Mesenchymal stem cell (in vitro differentiated cells and primary cell): ENCODE results near the gene EXOC3.

Source experiments
- DNase-seq: peaks from one replicate; pipeline ENCODE4 v3.0.0-alpha.2; 2013
- H2AFZ ChIP-seq: one replicate; pipeline ENCODE4 v1.6.1; 2013; ENCODE audit warnings: low read depth, mild to moderate bottlenecking, control low read depth, inconsistent platforms, low read length, moderate library complexity
- H2AK5ac ChIP-seq: 2 replicates; pipeline ENCODE4 v1.6.1; 2013; ENCODE audit warnings: low read length, moderate library complexity, mild to moderate bottlenecking, inconsistent platforms; ENCODE audit not compliant: severe bottlenecking
- H2BK120ac ChIP-seq: one replicate; pipeline ENCODE4 v1.6.1; 2013; ENCODE audit warnings: low read depth, mild to moderate bottlenecking, inconsistent platforms, low read length, moderate library complexity
- H2BK12ac ChIP-seq, 2 experiments: one replicate each; pipeline ENCODE4 v1.6.1; 2013; ENCODE audit warnings: inconsistent platforms in 2 of 2, low read length in 2 of 2, mild to moderate bottlenecking in 2 of 2, moderate library complexity in 2 of 2, control low read depth in 1 of 2
- H2BK15ac ChIP-seq: one replicate; pipeline ENCODE4 v1.6.1; 2013; ENCODE audit warnings: mild to moderate bottlenecking, low read depth, inconsistent platforms; ENCODE audit not compliant: poor library complexity, severe bottlenecking
- H2BK5ac ChIP-seq: 2 replicates; pipeline ENCODE4 v1.6.1; 2013; ENCODE audit warnings: low read depth, mild to moderate bottlenecking, low read length, control low read depth, inconsistent platforms; ENCODE audit not compliant: poor library complexity, severe bottlenecking
- H3K14ac ChIP-seq, 2 experiments: one replicate each; pipeline ENCODE4 v1.6.1; 2013; ENCODE audit warnings: inconsistent platforms in 2 of 2, low read length in 2 of 2, control low read depth in 1 of 2, mild to moderate bottlenecking in 1 of 2, moderate library complexity in 1 of 2
- H3K18ac ChIP-seq, 2 experiments: one replicate each; pipeline ENCODE4 v1.6.1; 2013; ENCODE audit warnings: inconsistent platforms in 2 of 2, low read length in 2 of 2, control low read depth in 1 of 2, low read depth in 1 of 2, mild to moderate bottlenecking in 1 of 2
- H3K23ac ChIP-seq, 2 experiments: one replicate each; pipeline ENCODE4 v1.6.1; 2013; ENCODE audit warnings: inconsistent platforms in 2 of 2, low read length in 2 of 2, mild to moderate bottlenecking in 2 of 2, moderate library complexity in 2 of 2, control low read depth in 1 of 2
- H3K27ac ChIP-seq: 2 replicates; pipeline ENCODE4 v1.5.1; 2013; ENCODE audit warnings: mild to moderate bottlenecking, moderate library complexity, low read length, control low read depth, inconsistent platforms; ENCODE audit not compliant: poor library complexity, severe bottlenecking
- H3K27me3 ChIP-seq, 2 experiments: 2 replicates each; pipeline versions ENCODE4 v1.6.1 to v1.7.0; 2013; ENCODE audit warnings: low read length in 2 of 2, mild to moderate bottlenecking in 2 of 2, moderate library complexity in 2 of 2, control low read depth in 1 of 2, inconsistent platforms in 1 of 2; ENCODE audit not compliant: control insufficient read depth in 1 of 2, insufficient read depth in 1 of 2
- H3K36me3 ChIP-seq, 2 experiments: 2 replicates each; pipeline versions ENCODE4 v1.6.1 to v1.7.0; 2013; ENCODE audit warnings: low read length in 2 of 2, control low read depth in 1 of 2, inconsistent platforms in 1 of 2, low read depth in 1 of 2, mild to moderate bottlenecking in 1 of 2; ENCODE audit not compliant: insufficient read depth in 2 of 2, control insufficient read depth in 1 of 2
- H3K4ac ChIP-seq, 2 experiments: one replicate each; pipeline ENCODE4 v1.6.1; 2013; ENCODE audit warnings: inconsistent platforms in 2 of 2, low read length in 2 of 2, mild to moderate bottlenecking in 2 of 2, moderate library complexity in 2 of 2, control low read depth in 1 of 2, low read depth in 1 of 2
- H3K4me1 ChIP-seq: 2 replicates; pipeline ENCODE4 v1.6.1; 2013; ENCODE audit warnings: low read depth, low read length, control low read depth; ENCODE audit not compliant: control insufficient read depth, insufficient read depth
- H3K4me2 ChIP-seq: 2 replicates; pipeline ENCODE4 v1.6.1; 2013; ENCODE audit warnings: low read length, mild to moderate bottlenecking, inconsistent platforms; ENCODE audit not compliant: poor library complexity, severe bottlenecking
- H3K4me3 ChIP-seq, 2 experiments: 2 replicates each; pipeline versions ENCODE4 v1.5.1 to v1.7.0; 2013; ENCODE audit warnings: low read length in 2 of 2, mild to moderate bottlenecking in 2 of 2, control low read depth in 1 of 2, low read depth in 1 of 2; ENCODE audit not compliant: insufficient read depth in 1 of 2
- H3K79me1 ChIP-seq: replicated peaks from 2 replicates; pipeline ENCODE4 v1.6.1; 2013; ENCODE audit warnings: mild to moderate bottlenecking, control low read depth, low read length, inconsistent platforms; ENCODE audit not compliant: poor library complexity, severe bottlenecking
- H3K9ac ChIP-seq: 2 replicates; pipeline ENCODE4 v1.7.0; 2013; ENCODE audit warnings: mild to moderate bottlenecking, low read length, moderate library complexity
- H3K9me3 ChIP-seq: 2 replicates; pipeline ENCODE4 v1.7.0; 2013; ENCODE audit warnings: mild to moderate bottlenecking, low read length; ENCODE audit not compliant: control insufficient read depth
- H4K8ac ChIP-seq: one replicate; pipeline ENCODE4 v1.6.1; 2013; ENCODE audit warnings: inconsistent platforms, mild to moderate bottlenecking, low read length, moderate library complexity
- H4K91ac ChIP-seq: one replicate; pipeline ENCODE4 v1.6.1; 2013; ENCODE audit warnings: mild to moderate bottlenecking, low read length, inconsistent platforms
- WGBS: methylation state at CpG from one replicate; pipeline ENCODE4 v1.1.7; 2013; ENCODE audit warnings: mixed read lengths; 5-methylcytosine and 5-hydroxymethylcytosine counted together

EXOC3 gene

DNA sequence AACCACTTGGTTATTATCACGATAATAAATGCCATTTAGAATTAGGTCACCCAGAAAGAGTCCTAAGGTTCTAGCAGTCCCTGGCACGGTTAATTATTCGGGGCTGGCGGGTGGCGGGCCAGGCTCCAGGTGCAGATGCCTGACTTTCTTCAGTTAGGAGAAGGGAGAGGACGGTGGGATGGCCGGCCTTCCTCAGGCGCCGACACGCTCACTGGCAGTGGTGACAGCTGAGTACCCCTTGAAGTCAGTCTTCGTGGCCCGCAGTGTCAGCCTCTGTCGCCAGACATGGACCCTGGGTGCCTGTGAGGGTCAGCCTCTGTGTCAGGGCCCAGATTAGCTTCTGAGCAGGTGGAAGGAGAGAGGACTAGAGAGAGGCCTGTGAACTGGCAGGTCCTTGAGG, 21.1 kb upstream of the EXOC3 start:
- H3K9ac ChIP-seq, result no peak overlapping the region
- no peak overlapping the region for H3K14ac ChIP-seq
- 95% methylated on average over 13 of the region's 13 CpGs for WGBS
- no peaks in the 10 kb centered on the region for H3K79me1 ChIP-seq
- no peak overlapping the region for H2BK120ac ChIP-seq
- H3K4me3 ChIP-seq, result no peak overlapping the region
- no peak overlapping the region for H3K4me2 ChIP-seq
- peaks cover 3 to 27% of the 10 kb centered on the region in 2 experiments for H3K36me3 ChIP-seq
- no peak overlapping the region for H3K18ac ChIP-seq
- H4K91ac ChIP-seq, result no peak overlapping the region
- no peak overlapping the region for H3K23ac ChIP-seq
- no peak overlapping the region for H3K27ac ChIP-seq
- peaks cover 17% of the 10 kb centered on the region for H3K4me1 ChIP-seq
- no peak overlapping the region for H4K8ac ChIP-seq
- no peak overlapping the region for H2AK5ac ChIP-seq
- peak overlapping the region in 1 of 2 experiments; percentile 46 for H2BK12ac ChIP-seq
- H2BK15ac ChIP-seq, result no peak overlapping the region
- H3K27me3 ChIP-seq, result no peaks in the 10 kb centered on the region
- no peak for DNase-seq
- no peak overlapping the region for H2AFZ ChIP-seq
- H2BK5ac ChIP-seq, result no peak overlapping the region
- no peak overlapping the region for H3K4ac ChIP-seq
- H3K9me3 ChIP-seq, result no peaks in the 10 kb centered on the region

GRCh38 chr5:422323-423232, 20.4 kb upstream of the EXOC3 start:
- Histone ChIP-seq H3K27me3 (no peaks in the 10 kb centered on the region), H3K4me2 (no peak overlapping the region), H3K27ac (no peak overlapping the region), H3K23ac (no peak overlapping the region), H3K4me3 (no peak overlapping the region), H2AFZ (no peak overlapping the region), H2BK120ac (no peak overlapping the region), H2BK15ac (no peak overlapping the region), H3K4ac (no peak overlapping the region), H2BK12ac (peak overlapping the region in 1 of 2 experiments; percentile 23), H4K8ac (no peak overlapping the region), H3K14ac (no peak overlapping the region), H4K91ac (no peak overlapping the region), H2BK5ac (no peak overlapping the region), H2AK5ac (no peak overlapping the region), H3K36me3 (peaks cover 3 to 28% of the 10 kb centered on the region in 2 experiments), H3K9ac (no peak overlapping the region), H3K18ac (peak overlapping the region in 1 of 2 experiments; percentile 29), H3K4me1 (peaks cover 17% of the 10 kb centered on the region), H3K9me3 (no peaks in the 10 kb centered on the region), H3K79me1 (no peaks in the 10 kb centered on the region)
- WGBS, result 89% methylated on average over 32 of the region's 32 CpGs
- no peak for DNase-seq

GRCh38 chr5:423233-423565, 19.8 kb upstream of the EXOC3 start:
- Histone ChIP-seq H4K91ac (no peak overlapping the region), H4K8ac (no peak overlapping the region), H2BK15ac (no peak overlapping the region), H3K9me3 (no peaks in the 10 kb centered on the region), H3K18ac (no peak overlapping the region), H2AK5ac (no peak overlapping the region), H3K27ac (no peak overlapping the region), H2BK12ac (no peak overlapping the region), H3K4me1 (peaks cover 18% of the 10 kb centered on the region), H3K14ac (no peak overlapping the region), H2AFZ (no peak overlapping the region), H2BK5ac (no peak overlapping the region), H3K4ac (no peak overlapping the region), H3K36me3 (peaks cover 3 to 34% of the 10 kb centered on the region in 2 experiments), H3K23ac (no peak overlapping the region), H3K4me3 (no peak overlapping the region), H3K79me1 (no peaks in the 10 kb centered on the region), H3K4me2 (no peak overlapping the region), H3K9ac (no peak overlapping the region), H2BK120ac (no peak overlapping the region), H3K27me3 (no peaks in the 10 kb centered on the region)
- WGBS, result 84% methylated on average over 9 of the region's 9 CpGs
- DNase-seq, result no peak

- H2BK120ac ChIP-seq, result no peak overlapping the region
- H3K27me3 ChIP-seq, result no peaks in the 10 kb centered on the region
- H2BK15ac ChIP-seq, result peak overlapping the region; percentile 41
- H4K91ac ChIP-seq, result no peak overlapping the region
- H3K14ac ChIP-seq, result no peak overlapping the region
- H3K18ac ChIP-seq, result peak overlapping the region in 1 of 2 experiments; percentile 7
- H3K23ac ChIP-seq, result no peak overlapping the region
- H3K36me3 ChIP-seq, result peaks cover 3 to 40% of the 10 kb centered on the region in 2 experiments
- H3K4me1 ChIP-seq, result peaks cover 18% of the 10 kb centered on the region
- no peak overlapping the region for H2BK5ac ChIP-seq
- no peak overlapping the region for H2AK5ac ChIP-seq
- H3K9me3 ChIP-seq, result no peaks in the 10 kb centered on the region
- WGBS, result 94% methylated on average over 24 of the region's 24 CpGs
- peak overlapping the region in 1 of 2 experiments; percentile 31 for H3K4me3 ChIP-seq
- no peak overlapping the region for H3K4ac ChIP-seq
- no peak for DNase-seq
- H3K9ac ChIP-seq, result no peak overlapping the region
- peak overlapping the region; percentile 21 for H4K8ac ChIP-seq
- no peaks in the 10 kb centered on the region for H3K79me1 ChIP-seq
- H2AFZ ChIP-seq, result no peak overlapping the region
- H2BK12ac ChIP-seq, result no peak overlapping the region
- H3K4me2 ChIP-seq, result no peak overlapping the region
- H3K27ac ChIP-seq, result no peak overlapping the region
Observed at GRCh38 chr5:423626-424261, 19.2 kb upstream of the EXOC3 start.
